Stimulated activated CD4-positive, alpha-beta T cell treated with anti-CD3 and anti-CD28 coated beads, Interleukin-12 subunit alpha, Interleukin-12 subunit beta, amount 100 ng/mL, for 24 hours (primary cell): Measurements from ENCODE around the gene GCSAML.

Source experiments
- DNase-seq, 2 experiments: peaks; one replicate each; pipeline ENCODE4 v3.0.0-alpha.2; 2020; ENCODE audit warnings: low read depth in 2 of 2

Gene GCSAML

GRCh38 chr1:247574236-247574635 is 25.3 kb downstream of the GCSAML start:
- no peak for DNase-seq

- DNase-seq: no peak
Measured at GRCh38 chr1:247574664-247575063, 25.7 kb downstream of the GCSAML start.

GRCh38 chr1:247576514-247576913 is 27.6 kb downstream of the GCSAML start:
- no peak for DNase-seq

GRCh38 chr1:247578946-247579460 is 30.1 kb downstream of the GCSAML start:
- no peak for DNase-seq

GRCh38 chr1:247588060-247588459 is 39.1 kb downstream of the GCSAML start, which contains the start of gene OR2G2:
TSS of gene OR2G2 (plus strand) at chr1:247588360. CDS start at chr1:247588360, 0 bp downstream.
- no peak for DNase-seq

GRCh38 chr1:247605286-247605685 is 56.4 kb downstream of the GCSAML start, which contains the start of gene OR2G3:
TSS of gene OR2G3 (plus strand) at chr1:247605586. CDS start at chr1:247605586, 0 bp downstream.
- DNase-seq: no peak

- no peak for DNase-seq
Measured at GRCh38 chr1:247613405-247613804, 64.5 kb downstream of the GCSAML start.

GRCh38 chr1:247614625-247615024 is 65.7 kb downstream of the GCSAML start:
- no peak for DNase-seq
